ENCODE data around the gene ZDHHC14. TPM values are rescaled to one million over a fixed set of nuclear protein-coding genes. Genes with fewer than 3 reads are reported as not detected.

The ZDHHC14 gene
- total and polyA plus RNA-seq, 2 of the 8 experiments (the other 6 are each of a cell fraction or from before 2014, with no cell fraction given): 2.9 to 5.3 TPM

- POLR2A ChIA-PET (ENCODE audit: partially characterized antibody): interaction anchor here (0.6 kb wide), 1 partner anchor 251 kb away, joined by 5 read pairs; no protein-coding TSS in a partner anchor
- Histone ChIP-seq H3K4me2 (ENCODE audit: insufficient read depth in 1 of 2, low read depth in 2 of 2, low read length in 2 of 2) (no peak overlapping the region), H3K56ac (replicated peaks; ENCODE audit: insufficient read length, low read depth, low read length) (no peak overlapping the region), H3K79me2 (ENCODE audit: control insufficient read depth in 1 of 2, insufficient read depth in 2 of 2, low read length in 2 of 2) (no peaks in the 10 kb centered on the region), H2AFZ (ENCODE audit: low read length) (no peak overlapping the region), H3K27ac (ENCODE audit: low read depth, low read length) (no peak overlapping the region), H2BK120ac (replicated peaks; ENCODE audit: low read depth, low read length) (no peak overlapping the region), H3K14ac (ENCODE audit: insufficient read length) (no peak overlapping the region), H2BK20ac (ENCODE audit: low read length) (peak overlapping the region; percentile 90; the same call in 1 of the 2 replicates), H3K36me3 (ENCODE audit: control insufficient read depth in 2 of 4, insufficient read depth in 4 of 4, low read length in 3 of 4) (no peaks in the 10 kb centered on the region), H3K23ac (ENCODE audit: insufficient read length) (no peak overlapping the region), H3K9ac (replicated peaks in 1 of 4; ENCODE audit: extremely low read depth in 1 of 4, low read depth in 3 of 4, low read length in 3 of 4) (no peak overlapping the region), H3K9me3 (ENCODE audit: insufficient read depth in 2 of 2, low read depth in 1 of 2, low read length in 1 of 2) (no peaks in the 10 kb centered on the region), H2BK15ac (ENCODE audit: low read length) (no peak overlapping the region), H3K23me2 (ENCODE audit: low read depth, low read length) (no peaks in the 10 kb centered on the region; the same call in 1 of the 2 replicates), H3K4me3 (ENCODE audit: extremely low read depth in 1 of 4, insufficient read depth in 2 of 4, low read depth in 3 of 4, low read length in 4 of 4) (no peak overlapping the region), H4K8ac (ENCODE audit: extremely low read depth, insufficient read depth, low read length) (no peak overlapping the region; the same call in 1 of the 2 replicates), H2BK5ac (ENCODE audit: low read depth, low read length) (peak overlapping the region; percentile 83; the same call in 1 of the 2 replicates), H3K27me3 (replicated peaks in 1 of 4; ENCODE audit: control insufficient read depth in 3 of 4, extremely low read depth in 1 of 4, insufficient read depth in 3 of 4, low read length in 3 of 4) (peaks cover 0 to 2% (median 0%) of the 10 kb centered on the region in 4 experiments; a peak in 1 of 7 replicates), H2BK12ac (ENCODE audit: low read depth, low read length) (peak overlapping the region; percentile 97; the same call in 1 of the 2 replicates), H3K4me1 (replicated peaks in 1 of 4; ENCODE audit: control insufficient read depth in 3 of 4, insufficient read depth in 4 of 4, low read length in 3 of 4) (peaks cover 5 to 17% (median 11%) of the 10 kb centered on the region in 4 experiments; a peak in 5 of 7 replicates), H3K4ac (replicated peaks; ENCODE audit: insufficient read length, low read depth, low read length) (no peak overlapping the region), H2AK5ac (ENCODE audit: low read depth, low read length) (peak overlapping the region; percentile 75; the same call in 1 of the 2 replicates), H3K18ac (ENCODE audit: extremely low read depth, low read length) (peak overlapping the region; percentile 60), H3K79me1 (ENCODE audit: low read depth, low read length) (no peaks in the 10 kb centered on the region), H4K5ac (ENCODE audit: insufficient read length, low read depth, low read length) (no peak overlapping the region), H4K91ac (replicated peaks; ENCODE audit: insufficient read length, low read length) (peak overlapping the region; percentile 23), H4K20me1 (replicated peaks in 1 of 2; ENCODE audit: control insufficient read depth in 1 of 2, insufficient read depth in 2 of 2, low read length in 2 of 2) (no peaks in the 10 kb centered on the region)
- DNase-seq (ENCODE audit: low read depth in 1 of 2, low spot score in 2 of 2) (no peak), FAIRE-seq (no peak)
- WGBS, 2 experiments (ENCODE audit: extremely low coverage in 1 of 2, insufficient coverage in 1 of 2, insufficient read length in 1 of 2, insufficient replicate concordance in 2 of 2, low coverage in 1 of 2, low lambda C conversion rate in 2 of 2, missing lambda C conversion rate in 1 of 2): 71% methylated on average over 7 of the region's 7 CpGs; no CpG with 5 or more reads in 1 of the 2 experiments
- CTCF ChIA-PET (ENCODE audit: partially characterized antibody): interaction anchor here (1.2 to 2.8 kb wide), 3 partner anchors 14 to 162 kb away, joined by 3 to 15 read pairs (median 4); no protein-coding TSS in a partner anchor
- no peak for TF ChIP-seq SIRT6 (IDR thresholded peaks at IDR 0.05; ENCODE audit: low read length)
Measured at GRCh38 chr6:157710604-157711003, 329.6 kb downstream of the ZDHHC14 start.
